ENCODE results near the gene SARS1.

DNA sequence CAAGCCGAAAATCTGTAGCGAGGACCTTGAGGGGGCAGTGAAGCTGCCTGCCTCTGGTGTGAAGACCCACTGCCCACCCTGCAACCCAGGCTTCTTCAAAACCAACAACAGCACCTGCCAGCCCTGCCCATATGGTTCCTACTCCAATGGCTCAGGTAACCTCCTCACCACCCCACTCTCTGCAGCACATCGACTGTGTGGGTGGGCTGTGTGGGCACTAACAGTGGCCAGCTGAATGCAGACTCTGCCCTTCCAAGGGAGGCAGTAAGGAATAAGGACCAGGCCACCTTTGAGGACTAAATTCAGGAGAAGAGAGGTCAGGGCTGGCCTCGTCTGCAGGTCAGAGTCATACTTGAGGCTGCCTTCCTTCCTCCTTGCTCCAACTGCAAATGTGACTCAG, 25.5 kb upstream of the SARS1 start:
- TF ChIP-seq, protein P1, sequence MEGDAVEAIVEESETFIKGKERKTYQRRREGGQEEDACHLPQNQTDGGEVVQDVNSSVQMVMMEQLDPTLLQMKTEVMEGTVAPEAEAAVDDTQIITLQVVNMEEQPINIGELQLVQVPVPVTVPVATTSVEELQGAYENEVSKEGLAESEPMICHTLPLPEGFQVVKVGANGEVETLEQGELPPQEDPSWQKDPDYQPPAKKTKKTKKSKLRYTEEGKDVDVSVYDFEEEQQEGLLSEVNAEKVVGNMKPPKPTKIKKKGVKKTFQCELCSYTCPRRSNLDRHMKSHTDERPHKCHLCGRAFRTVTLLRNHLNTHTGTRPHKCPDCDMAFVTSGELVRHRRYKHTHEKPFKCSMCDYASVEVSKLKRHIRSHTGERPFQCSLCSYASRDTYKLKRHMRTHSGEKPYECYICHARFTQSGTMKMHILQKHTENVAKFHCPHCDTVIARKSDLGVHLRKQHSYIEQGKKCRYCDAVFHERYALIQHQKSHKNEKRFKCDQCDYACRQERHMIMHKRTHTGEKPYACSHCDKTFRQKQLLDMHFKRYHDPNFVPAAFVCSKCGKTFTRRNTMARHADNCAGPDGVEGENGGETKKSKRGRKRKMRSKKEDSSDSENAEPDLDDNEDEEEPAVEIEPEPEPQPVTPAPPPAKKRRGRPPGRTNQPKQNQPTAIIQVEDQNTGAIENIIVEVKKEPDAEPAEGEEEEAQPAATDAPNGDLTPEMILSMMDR (IDR thresholded peaks at IDR 0.05; ENCODE audit: low read depth, low read length, missing input control) = no peak
- TF ChIP-seq GABPA (IDR thresholded peaks at IDR 0.05 in 1 of 2, conservative IDR thresholded peaks at IDR 0.05 in 1 of 2) = no peak
- no peak for TF ChIP-seq RAD21 (IDR thresholded peaks at IDR 0.05)
- TF ChIP-seq, protein P2, sequence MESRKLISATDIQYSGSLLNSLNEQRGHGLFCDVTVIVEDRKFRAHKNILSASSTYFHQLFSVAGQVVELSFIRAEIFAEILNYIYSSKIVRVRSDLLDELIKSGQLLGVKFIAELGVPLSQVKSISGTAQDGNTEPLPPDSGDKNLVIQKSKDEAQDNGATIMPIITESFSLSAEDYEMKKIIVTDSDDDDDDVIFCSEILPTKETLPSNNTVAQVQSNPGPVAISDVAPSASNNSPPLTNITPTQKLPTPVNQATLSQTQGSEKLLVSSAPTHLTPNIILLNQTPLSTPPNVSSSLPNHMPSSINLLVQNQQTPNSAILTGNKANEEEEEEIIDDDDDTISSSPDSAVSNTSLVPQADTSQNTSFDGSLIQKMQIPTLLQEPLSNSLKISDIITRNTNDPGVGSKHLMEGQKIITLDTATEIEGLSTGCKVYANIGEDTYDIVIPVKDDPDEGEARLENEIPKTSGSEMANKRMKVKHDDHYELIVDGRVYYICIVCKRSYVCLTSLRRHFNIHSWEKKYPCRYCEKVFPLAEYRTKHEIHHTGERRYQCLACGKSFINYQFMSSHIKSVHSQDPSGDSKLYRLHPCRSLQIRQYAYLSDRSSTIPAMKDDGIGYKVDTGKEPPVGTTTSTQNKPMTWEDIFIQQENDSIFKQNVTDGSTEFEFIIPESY (IDR thresholded peaks at IDR 0.05) = no peak
- no peak for TF ChIP-seq TAF1 (conservative IDR thresholded peaks at IDR 0.05)
- no peak for TF ChIP-seq HNF4A (conservative IDR thresholded peaks at IDR 0.05)
- TF ChIP-seq HNF4G (IDR thresholded peaks at IDR 0.05) = no peak
- TF ChIP-seq, protein P3, sequence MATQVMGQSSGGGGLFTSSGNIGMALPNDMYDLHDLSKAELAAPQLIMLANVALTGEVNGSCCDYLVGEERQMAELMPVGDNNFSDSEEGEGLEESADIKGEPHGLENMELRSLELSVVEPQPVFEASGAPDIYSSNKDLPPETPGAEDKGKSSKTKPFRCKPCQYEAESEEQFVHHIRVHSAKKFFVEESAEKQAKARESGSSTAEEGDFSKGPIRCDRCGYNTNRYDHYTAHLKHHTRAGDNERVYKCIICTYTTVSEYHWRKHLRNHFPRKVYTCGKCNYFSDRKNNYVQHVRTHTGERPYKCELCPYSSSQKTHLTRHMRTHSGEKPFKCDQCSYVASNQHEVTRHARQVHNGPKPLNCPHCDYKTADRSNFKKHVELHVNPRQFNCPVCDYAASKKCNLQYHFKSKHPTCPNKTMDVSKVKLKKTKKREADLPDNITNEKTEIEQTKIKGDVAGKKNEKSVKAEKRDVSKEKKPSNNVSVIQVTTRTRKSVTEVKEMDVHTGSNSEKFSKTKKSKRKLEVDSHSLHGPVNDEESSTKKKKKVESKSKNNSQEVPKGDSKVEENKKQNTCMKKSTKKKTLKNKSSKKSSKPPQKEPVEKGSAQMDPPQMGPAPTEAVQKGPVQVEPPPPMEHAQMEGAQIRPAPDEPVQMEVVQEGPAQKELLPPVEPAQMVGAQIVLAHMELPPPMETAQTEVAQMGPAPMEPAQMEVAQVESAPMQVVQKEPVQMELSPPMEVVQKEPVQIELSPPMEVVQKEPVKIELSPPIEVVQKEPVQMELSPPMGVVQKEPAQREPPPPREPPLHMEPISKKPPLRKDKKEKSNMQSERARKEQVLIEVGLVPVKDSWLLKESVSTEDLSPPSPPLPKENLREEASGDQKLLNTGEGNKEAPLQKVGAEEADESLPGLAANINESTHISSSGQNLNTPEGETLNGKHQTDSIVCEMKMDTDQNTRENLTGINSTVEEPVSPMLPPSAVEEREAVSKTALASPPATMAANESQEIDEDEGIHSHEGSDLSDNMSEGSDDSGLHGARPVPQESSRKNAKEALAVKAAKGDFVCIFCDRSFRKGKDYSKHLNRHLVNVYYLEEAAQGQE (IDR thresholded peaks at IDR 0.05) = no peak
- TF ChIP-seq YY1 (IDR thresholded peaks at IDR 0.05) = no peak
- TF ChIP-seq JUND (IDR thresholded peaks at IDR 0.05) = no peak
- TF ChIP-seq FOXA2 (IDR thresholded peaks at IDR 0.05) = no peak
- TF ChIP-seq RXRA (IDR thresholded peaks at IDR 0.05) = no peak
- no peak for TF ChIP-seq EGR1 (IDR thresholded peaks at IDR 0.05; ENCODE audit: low read depth in 2 of 2)
